ENCODE measurements around the gene STK4.

Gene STK4

DNA sequence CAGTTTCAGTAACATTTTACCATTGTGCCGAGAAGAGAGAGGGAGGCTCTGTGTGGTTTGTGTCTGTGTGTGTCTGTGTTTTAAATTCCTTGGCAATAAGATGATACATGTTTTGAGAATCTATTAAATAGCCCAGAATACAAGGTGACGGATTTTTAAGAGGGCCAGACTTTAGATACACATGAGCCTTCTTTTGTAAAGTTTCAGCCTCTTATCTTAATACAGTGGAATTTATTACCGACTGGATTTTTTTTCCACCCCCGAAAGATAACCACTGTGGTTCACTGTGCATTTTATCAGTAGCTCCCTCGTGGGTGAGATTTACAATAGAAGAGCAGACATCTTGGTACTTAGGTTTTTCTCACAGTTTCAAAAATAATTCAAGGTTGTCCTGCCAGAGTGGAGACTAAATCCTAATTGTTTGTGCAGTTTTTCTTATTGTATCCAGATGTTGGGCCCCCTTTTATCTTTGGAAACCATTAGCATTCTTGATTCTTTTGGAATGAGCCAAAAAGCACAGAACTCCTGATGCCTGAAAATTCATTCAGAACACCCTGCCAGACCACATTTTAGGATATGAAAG, 49.9 kb downstream of the STK4 start:
- TF ChIP-seq POLR2AphosphoS5 (IDR thresholded peaks at IDR 0.05; ENCODE audit: low read depth, low read length) (no peak), FOXP2 (optimal IDR thresholded peaks at IDR 0.05; ENCODE audit: borderline replicate concordance, extremely low read depth, extremely low read length, insufficient read depth) (no peak), REST (IDR thresholded peaks at IDR 0.05; ENCODE audit: insufficient read depth in 1 of 2, low read depth in 2 of 2, low read length in 2 of 2) (no peak), SIN3A (IDR thresholded peaks at IDR 0.05; ENCODE audit: borderline replicate concordance, insufficient read depth, low read length) (no peak), TAF1 (IDR thresholded peaks at IDR 0.05; ENCODE audit: borderline replicate concordance, insufficient read depth, low read length) (no peak)

- no peak for TF ChIP-seq REST (IDR thresholded peaks at IDR 0.05; ENCODE audit: insufficient read depth in 1 of 2, low read depth in 2 of 2, low read length in 2 of 2)
These were observed 51.0 kb downstream of the STK4 start for GRCh38 chr20:45017281-45017680.

- TF ChIP-seq POLR2AphosphoS5 (IDR thresholded peaks at IDR 0.05; ENCODE audit: low read depth, low read length) (no peak), REST (IDR thresholded peaks at IDR 0.05; ENCODE audit: insufficient read depth in 1 of 2, low read depth in 2 of 2, low read length in 2 of 2) (no peak), SIN3A (IDR thresholded peaks at IDR 0.05; ENCODE audit: borderline replicate concordance, insufficient read depth, low read length) (no peak), TAF1 (IDR thresholded peaks at IDR 0.05; ENCODE audit: borderline replicate concordance, insufficient read depth, low read length) (no peak), FOXP2 (optimal IDR thresholded peaks at IDR 0.05; ENCODE audit: borderline replicate concordance, extremely low read depth, extremely low read length, insufficient read depth) (no peak)
These were observed 51.5 kb downstream of the STK4 start for GRCh38 chr20:45017857-45018256.

DNA sequence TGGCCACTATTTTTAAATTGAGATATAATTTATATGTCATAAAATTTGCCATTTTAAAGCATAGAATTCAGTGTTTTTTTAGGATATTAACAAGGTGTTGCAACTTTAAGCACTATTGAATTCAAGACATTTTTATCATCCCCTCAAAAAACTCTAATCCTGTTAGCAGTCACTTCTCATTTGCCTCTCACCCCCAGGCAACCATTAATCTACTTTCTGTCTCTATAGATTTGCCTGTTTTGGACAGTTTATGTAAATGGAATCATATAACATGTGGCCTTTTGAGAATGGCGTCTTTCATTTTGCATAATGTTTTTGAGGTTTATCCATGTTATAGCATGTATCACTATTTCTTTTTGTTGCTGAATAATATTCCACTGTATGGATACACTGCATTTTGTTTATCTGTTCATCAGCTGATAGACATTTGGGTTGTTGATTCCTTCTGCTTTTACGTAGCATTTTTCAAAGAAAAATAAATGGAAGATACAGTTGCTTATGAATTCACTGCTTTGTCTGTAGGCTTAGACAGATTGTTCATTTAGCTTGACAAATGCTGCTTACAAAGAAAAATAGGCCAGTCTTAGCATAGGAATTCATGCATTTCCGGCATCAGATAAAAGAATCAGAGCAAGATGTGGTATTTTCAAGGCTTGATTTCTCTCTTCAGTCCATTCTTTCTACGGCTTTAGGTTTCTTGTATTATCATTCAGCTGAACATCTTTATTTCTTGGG, 52.9 kb downstream of the STK4 start:
- TF ChIP-seq FOXP2 (optimal IDR thresholded peaks at IDR 0.05; ENCODE audit: borderline replicate concordance, extremely low read depth, extremely low read length, insufficient read depth) (no peak), REST (IDR thresholded peaks at IDR 0.05; ENCODE audit: insufficient read depth in 1 of 2, low read depth in 2 of 2, low read length in 2 of 2) (no peak), POLR2AphosphoS5 (IDR thresholded peaks at IDR 0.05; ENCODE audit: low read depth, low read length) (no peak), TAF1 (IDR thresholded peaks at IDR 0.05; ENCODE audit: borderline replicate concordance, insufficient read depth, low read length) (no peak), SIN3A (IDR thresholded peaks at IDR 0.05; ENCODE audit: borderline replicate concordance, insufficient read depth, low read length) (no peak)

DNA sequence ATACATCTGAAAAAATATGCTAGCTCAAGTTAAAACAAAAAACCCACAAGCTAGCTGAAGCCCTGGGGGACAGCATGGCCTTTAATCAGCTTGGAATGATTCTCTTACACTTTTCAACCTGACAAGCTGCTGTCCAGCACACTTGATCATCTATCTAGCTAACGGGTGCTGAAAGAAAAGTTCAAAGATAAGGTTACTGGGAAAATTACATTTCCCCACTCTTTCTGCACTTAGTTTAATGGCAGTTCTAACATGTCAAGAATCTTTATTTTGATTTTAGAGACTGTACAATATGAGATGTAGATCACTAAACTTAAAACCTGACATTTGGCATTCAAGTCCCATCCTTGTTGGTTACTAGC, 53.4 kb downstream of the STK4 start:
- no peak for TF ChIP-seq SIN3A (IDR thresholded peaks at IDR 0.05; ENCODE audit: borderline replicate concordance, insufficient read depth, low read length)
- peak; percentile 61 to 84; a peak in 3 of 4 replicates for TF ChIP-seq REST (IDR thresholded peaks at IDR 0.05; ENCODE audit: insufficient read depth in 1 of 2, low read depth in 2 of 2, low read length in 2 of 2)
